NCI-H510A (cell line): ENCODE measurements around the gene NFKB2.
A peak's percentile ranks its signal among the peaks of the same experiment; 100 is the strongest.

Source experiments
- DNase-seq: peaks from one replicate; lab custom pipeline; 2025; lab: John Stamatoyannopoulos, UW

NFKB2 gene

DNA sequence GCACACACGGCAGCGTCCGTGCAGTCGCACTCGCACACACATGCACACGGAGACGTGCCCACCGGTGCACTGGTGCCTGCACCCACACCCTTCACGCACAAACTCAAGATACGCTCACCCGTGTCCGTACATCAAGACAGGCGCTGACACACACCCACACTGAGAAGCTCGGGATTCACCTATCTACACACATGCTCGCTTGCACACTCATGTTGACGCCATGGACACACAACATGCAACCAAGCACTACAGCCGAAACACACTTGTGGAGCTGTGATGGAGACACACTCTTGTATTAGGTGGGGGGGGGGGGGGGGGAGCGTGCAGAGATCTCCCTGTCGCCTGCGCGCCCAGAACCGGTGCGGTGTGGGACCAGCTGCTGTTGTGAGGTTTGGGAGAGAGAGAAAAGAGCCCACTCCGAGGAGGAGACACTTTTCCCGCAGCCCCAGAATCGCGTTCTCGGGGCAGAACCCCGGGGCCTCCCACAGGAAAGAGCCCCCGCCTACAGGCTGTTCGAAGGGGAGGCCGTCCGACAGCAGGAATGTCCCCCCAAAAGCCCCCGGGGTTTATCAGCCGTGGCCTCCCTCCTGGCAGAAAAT is 605 bp upstream of the NFKB2 start:
- no peak for DNase-seq

DNA sequence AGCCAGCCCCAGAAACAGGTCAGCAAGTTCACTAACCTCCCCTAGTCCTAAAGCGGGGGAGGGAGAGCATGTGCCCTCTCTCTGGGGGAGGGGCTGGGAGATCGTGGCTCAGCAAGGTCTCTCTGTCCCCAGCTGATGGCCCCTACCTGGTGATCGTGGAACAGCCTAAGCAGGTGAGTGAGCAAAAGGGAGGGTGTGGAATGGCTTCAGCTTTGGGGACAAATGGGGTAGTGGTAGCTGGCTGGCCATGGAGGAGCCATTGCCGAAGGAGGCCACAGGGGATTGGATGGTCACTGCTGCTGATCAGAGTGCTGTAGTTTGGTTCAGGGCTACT is 779 bp downstream of the NFKB2 start:
- no peak for DNase-seq

DNA sequence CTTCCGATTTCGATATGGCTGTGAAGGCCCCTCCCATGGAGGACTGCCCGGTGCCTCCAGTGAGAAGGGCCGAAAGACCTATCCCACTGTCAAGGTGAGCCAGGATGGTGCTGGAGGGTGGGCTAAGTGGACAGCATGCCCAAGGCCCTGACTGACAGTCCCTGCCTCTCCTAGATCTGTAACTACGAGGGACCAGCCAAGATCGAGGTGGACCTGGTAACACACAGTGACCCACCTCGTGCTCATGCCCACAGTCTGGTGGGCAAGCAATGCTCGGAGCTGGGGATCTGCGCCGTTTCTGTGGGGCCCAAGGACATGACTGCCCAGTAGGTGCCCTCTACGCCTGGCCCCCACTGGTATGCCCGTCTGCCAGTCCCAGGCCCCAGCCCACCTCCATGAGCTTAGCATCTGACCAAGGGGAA is 1.2 kb downstream of the NFKB2 start:
- DNase-seq, result no peak

DNA sequence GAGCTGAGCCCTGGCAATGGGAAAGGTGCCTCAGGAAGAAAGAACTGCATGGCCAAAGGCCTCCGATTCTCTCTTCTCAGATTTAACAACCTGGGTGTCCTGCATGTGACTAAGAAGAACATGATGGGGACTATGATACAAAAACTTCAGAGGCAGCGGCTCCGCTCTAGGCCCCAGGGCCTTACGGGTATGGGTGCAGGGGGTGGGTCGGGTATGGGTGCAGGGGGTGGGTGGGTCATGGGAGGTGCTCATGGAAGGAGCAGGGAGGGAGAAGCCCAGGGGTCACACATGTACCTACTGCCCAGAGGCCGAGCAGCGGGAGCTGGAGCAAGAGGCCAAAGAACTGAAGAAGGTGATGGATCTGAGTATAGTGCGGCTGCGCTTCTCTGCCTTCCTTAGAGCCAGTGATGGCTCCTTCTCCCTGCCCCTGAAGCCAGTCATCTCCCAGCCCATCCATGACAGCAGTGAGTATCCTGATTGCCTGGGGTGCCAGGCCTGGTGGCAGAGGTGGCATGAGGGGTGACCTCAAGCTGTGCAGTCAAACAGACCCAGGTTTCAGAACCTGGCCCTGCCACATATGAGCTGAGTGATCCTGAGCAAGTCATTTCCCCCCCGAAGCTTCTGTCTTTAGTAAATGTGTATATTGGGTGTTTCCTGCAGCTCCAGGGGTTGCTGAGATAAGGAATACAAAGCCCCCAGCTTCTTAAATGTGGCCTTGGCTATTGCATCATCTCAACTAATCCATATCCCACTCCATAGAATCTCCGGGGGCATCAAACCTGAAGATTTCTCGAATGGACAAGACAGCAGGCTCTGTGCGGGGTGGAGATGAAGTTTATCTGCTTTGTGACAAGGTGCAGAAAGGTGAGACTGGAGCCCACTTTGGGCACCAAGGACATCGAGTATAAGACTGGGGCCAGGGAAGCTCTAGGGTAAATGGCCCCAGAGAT is 2.0 kb downstream of the NFKB2 start:
- DNase-seq, result no peak

DNA sequence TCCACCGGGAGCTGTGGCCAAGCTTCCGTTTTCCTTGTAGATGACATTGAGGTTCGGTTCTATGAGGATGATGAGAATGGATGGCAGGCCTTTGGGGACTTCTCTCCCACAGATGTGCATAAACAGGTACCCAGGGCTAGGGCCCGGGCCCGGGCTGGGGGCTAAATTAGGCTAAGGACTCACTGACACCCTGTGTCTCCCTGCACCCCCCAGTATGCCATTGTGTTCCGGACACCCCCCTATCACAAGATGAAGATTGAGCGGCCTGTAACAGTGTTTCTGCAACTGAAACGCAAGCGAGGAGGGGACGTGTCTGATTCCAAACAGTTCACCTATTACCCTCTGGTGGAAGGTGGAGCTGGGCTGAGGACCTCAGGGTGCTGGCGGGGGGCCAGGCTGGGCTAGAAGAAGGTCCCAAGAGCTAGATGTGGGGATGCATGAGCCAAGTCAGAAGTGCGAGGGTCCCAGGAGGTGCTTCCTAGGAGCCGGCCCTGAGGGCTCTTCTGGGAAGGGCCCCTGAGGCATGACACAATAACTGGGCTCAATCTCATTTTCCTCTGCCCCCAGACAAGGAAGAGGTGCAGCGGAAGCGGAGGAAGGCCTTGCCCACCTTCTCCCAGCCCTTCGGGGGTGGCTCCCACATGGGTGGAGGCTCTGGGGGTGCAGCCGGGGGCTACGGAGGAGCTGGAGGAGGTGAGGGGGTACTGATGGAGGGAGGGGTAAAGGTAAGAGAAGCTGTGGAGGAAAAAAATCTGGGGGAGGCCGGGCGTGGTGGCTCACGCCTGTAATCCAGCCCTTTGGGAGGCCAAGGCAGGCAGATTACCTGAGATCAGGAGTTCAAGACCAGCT is 2.9 kb downstream of the NFKB2 start:
- DNase-seq, result no peak

DNA sequence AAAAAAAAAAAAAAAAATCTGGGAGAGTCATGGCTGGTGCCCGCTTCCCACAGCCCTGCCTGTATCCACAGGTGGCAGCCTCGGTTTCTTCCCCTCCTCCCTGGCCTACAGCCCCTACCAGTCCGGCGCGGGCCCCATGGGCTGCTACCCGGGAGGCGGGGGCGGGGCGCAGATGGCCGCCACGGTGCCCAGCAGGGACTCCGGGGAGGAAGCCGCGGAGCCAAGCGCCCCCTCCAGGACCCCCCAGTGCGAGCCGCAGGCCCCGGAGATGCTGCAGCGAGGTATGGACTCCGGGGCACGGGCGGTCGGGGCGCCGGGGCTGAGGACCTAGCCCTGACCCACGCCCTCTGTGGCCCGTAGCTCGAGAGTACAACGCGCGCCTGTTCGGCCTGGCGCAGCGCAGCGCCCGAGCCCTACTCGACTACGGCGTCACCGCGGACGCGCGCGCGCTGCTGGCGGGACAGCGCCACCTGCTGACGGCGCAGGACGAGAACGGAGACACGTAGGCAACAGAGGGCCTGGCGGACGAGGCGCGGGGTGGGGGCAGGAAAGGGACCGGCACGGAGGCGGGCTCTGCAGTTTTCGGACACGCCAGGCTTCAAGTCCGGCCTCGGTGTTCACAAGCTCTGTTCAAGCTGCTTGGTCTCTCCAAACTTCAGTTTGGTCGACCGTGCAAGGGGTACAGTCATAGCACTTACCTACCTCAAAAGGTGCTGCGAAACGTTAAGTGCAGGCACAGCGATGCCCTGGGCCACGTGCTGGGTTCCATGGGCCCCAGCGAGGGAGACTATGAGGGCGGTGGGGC is 3.9 kb downstream of the NFKB2 start:
- DNase-seq, result peak; percentile 76

DNA sequence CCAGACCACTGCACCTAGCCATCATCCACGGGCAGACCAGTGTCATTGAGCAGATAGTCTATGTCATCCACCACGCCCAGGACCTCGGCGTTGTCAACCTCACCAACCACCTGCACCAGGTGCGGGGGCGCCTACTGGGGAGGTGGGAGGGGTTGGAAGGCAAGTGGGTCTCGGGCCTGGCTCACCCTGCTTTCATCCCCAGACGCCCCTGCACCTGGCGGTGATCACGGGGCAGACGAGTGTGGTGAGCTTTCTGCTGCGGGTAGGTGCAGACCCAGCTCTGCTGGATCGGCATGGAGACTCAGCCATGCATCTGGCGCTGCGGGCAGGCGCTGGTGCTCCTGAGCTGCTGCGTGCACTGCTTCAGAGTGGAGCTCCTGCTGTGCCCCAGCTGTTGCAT is 4.6 kb downstream of the NFKB2 start:
- peak; percentile 28 for DNase-seq

DNA sequence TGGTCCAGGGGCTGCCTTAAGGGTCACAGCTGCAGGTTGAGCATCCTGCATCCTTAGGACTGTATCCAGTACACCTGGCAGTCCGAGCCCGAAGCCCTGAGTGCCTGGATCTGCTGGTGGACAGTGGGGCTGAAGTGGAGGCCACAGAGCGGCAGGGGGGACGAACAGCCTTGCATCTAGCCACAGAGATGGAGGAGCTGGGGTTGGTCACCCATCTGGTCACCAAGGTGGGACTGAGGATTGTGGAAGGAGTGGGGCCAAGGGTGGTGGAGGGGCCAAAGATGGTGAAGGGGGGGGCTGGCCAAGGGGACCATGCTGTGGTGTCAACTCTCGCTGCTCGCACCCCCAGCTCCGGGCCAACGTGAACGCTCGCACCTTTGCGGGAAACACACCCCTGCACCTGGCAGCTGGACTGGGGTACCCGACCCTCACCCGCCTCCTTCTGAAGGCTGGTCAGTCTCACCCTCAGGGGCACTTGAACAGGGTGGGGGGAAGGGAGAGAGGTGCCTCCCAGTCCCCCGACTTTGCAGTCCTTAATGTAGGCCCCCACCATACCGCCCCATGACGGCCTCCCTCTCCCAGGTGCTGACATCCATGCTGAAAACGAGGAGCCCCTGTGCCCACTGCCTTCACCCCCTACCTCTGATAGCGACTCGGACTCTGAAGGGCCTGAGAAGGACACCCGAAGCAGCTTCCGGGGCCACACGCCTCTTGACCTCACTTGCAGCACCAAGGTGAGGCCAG is 5.3 kb downstream of the NFKB2 start:
- no peak for DNase-seq

DNA sequence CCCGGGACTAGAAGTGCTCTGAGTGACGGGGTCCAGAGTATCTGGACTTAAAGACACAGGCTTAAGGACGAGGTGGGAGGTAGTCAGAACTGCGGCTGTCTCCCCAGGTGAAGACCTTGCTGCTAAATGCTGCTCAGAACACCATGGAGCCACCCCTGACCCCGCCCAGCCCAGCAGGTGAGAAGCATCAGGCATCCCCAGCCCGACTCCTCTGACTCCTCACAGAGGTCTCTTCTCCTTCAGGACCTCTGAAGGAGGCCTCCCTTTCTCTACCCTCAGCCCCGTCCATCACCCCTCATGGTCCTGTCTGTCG is 5.8 kb downstream of the NFKB2 start:
- DNase-seq, result no peak

DNA sequence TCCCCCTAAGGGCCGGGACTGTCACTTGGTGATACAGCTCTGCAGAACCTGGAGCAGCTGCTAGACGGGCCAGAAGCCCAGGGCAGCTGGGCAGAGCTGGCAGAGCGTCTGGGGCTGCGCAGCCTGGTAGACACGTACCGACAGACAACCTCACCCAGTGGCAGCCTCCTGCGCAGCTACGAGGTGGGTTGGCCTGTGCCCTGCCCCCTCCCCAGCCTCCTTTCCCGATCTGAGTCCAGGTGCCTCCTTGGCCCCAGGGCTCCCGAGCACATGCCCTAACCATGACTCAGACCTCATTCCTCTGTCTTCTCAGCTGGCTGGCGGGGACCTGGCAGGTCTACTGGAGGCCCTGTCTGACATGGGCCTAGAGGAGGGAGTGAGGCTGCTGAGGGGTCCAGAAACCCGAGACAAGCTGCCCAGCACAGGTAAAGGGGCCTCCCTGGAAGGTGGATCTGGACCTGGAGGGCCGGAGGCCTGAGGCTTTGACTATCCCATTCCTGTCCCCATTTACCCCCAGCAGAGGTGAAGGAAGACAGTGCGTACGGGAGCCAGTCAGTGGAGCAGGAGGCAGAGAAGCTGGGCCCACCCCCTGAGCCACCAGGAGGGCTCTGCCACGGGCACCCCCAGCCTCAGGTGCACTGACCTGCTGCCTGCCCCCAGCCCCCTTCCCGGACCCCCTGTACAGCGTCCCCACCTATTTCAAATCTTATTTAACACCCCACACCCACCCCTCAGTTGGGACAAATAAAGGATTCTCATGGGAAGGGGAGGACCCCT is 6.4 kb downstream of the NFKB2 start:
- DNase-seq, result no peak

DNA sequence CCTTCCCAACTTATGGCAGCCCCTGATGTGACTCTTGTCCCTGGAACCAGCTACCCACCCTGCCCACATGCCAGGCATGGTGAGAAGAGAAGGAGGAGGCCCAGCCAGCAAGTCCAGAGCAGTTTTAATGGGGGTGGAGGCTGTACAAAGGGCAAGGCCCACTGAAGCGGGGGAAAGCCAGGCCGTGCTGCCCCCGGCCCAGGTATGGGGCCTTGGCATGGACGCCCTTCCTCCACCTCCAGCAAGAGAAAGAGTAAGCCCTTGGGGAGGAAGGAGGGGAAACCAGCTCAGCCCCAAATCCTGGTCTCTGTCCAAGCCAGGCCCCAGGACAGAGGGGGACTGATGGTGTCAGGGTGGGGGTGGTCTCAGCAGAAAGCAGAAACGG is 7.0 kb downstream of the NFKB2 start:
- no peak for DNase-seq

DNA sequence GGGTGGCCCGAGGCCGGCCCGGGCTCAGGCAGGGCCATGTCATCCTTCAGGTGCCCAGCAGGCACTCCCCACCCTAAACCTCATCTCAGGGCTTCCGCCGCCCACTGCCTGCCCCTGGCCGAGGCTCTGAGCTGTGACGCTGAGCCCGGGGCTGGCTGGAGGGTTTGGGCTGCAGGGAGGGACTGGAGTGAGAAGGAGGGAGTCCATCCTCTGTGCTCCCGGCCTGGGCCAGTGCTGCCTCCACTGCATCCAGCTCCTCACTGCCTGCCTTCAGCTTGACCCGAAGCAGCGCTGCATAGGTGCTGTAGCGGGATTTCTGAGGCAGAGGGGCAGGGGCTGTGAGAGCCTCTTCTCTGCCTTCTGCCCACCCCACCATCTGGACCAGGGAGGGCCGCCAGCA is 7.6 kb downstream of the NFKB2 start:
- no peak for DNase-seq

DNA sequence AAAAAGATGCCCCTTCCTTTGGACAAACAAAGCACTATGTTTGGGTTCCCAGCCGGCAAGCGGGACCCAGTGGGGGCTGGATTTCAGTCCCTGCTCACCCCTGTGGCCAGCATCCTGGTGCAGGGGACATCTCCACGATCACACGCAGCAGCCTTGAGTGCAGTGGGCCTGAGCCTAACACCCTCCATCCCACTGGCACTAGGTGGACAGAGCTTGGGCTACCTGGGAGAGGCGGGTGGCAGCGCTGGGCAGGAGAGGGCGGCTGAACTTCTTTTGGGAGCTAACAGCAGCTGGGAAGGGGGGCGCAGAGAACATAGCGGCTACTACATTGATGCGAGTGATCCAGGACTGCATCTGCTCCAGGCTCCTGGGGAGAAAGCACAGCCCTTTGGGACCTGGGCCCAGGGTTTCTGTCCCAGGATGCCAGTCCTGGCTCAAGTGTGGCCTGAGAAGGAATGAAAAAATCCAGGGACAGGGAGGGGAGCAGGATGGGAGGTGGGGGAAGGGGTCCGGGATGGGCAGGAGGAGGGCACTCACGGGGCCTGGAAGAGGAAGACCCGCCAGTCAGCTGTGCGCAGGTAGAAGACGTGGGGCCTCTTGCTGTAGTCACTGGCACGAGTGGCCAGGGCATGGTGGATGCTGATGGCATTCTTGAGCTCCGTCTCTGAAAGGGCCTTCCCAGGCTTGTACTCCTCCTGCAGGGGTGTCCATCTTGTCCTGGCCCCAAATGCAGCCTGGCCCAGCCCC is 9.0 kb downstream of the NFKB2 start:
- DNase-seq, result no peak

DNA sequence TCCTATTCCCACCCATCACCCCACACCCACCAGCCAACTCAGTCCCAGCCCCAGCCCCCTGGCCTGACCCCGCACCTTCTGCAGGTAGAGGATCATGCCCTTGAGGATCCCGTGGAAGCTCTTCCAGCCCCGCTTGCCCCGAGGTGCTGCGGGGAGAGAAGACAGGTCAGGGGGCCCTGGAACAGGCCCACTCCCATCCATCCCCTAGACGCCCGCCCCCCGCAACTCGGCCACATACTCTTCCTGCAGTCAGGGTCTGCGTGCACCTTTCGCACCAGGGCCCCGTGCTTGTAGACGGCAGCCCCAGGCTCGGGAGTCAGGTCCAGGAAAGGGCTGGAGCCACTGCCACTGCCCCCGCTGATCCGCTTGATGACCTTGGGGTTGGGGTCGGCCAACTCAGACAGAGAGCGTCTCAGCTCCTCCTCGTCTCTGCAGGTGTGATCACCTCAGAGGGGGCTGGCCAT is 9.6 kb downstream of the NFKB2 start:
- DNase-seq, result no peak

DNA sequence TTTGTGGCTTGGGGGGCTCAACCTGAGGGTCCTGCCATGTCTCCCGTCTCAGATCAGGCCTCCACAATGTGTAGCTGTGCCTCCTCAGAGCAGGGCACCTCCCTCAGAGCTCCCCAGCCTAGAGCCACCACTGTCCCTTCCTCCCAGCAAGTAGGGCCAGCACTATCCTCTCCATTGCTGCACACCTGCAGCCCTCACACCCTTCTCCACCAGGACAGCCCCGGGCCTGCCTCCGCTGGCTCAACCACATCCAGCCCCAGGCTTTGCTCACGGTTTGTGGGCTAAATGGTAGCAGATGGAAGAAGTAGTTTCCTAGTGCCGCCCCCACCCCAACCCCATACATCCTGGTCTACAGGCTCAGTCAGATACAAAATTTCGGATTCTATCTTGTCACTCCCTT is 10.1 kb downstream of the NFKB2 start:
- no peak for DNase-seq

DNA sequence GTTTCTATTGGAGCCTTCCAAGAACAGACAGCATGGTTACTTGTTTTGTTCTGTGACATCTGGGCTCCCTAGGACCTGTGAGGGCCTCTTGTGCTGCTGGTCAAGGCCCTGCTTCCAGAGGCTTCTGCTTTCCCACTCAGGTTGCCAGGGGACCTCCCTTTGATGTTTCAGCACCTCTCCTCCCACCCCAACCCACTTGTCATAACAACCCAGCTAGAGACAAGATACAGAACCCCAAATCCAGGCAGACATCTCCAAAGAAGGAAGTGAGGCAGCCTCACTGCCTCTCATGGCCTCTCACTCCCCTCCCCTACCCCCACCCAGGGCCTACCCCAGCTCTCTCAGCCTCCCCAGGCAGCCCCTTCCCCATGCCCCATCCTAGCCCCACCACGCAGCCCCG is 11.3 kb downstream of the NFKB2 start:
- DNase-seq, result no peak

DNA sequence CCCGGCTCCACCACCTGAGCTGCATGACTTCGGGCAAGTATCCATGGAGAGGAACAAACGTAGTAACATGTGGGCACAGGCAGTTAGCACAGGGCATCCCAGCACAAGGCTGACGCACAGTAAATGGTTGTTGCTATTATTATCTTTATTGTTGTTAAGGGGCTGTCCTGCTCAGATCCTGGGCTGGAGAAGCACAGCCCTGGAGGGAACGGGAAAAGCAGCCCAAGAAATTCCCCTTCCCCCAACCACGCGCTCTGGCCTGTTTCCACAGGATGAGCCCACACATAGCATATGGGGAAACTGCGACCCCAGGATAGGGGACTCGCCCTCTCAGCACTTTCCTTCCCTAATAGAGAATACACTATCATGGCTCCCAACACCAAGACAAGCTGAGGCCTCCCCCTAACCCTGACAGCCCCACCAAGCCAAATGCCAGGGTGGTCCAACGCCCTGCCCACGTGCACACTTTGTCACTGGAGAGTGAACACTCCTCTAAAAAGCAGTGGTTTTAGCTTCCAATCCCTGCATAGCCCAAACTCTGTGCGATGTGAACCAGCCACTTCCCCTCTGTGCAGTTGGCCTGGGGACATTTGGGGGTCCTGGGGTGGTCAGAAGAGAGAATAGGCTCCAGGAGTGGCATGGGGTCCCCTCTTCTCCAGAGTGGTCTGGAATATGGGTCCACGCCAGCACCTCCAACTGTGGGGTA is 12.1 kb downstream of the NFKB2 start:
- DNase-seq, result no peak

DNA sequence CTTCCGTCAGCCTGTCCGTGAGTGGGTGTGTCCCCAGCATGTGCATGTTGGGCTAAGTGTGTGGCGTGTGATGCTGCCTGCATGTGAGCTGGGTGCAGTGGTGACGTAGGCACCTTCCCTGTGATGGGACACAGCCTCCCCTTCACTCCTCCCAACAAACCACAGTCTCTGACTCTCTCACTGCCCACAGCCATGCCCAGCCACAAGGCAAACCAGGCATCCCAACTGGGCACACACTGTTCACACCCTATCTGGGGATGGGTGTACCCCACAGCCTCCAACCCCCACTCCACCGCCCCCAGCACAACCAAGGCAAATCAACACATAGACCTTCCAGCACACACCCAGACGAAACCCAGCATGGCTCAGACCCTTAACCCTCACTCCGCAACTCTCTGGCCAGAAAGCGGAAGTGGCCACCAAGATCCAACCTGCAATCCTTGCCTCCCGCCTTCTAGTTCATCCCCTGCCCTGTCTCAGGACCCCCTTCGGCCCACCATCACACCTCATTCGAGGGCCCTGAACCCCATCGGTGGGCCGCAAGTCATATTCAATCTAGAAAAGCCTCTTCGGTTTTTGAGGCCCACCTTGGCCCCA is 12.7 kb downstream of the NFKB2 start:
- no peak for DNase-seq
